ENCODE results near the gene SPECC1L. TPM values are rescaled to one million over a fixed set of nuclear protein-coding genes. Genes with fewer than 3 reads are reported as not detected.
"Not testable (repeated sequence)": the region's sequence is repeated elsewhere in the genome, so short reads cannot be mapped to it uniquely, and the experiment has no call there.

The SPECC1L gene
- total RNA-seq, 4 donors from 2014 or later: 50.4 to 125 (median 68.0) TPM

- Histone ChIP-seq H3K9me3 (no peaks in the 10 kb centered on the region), H3K27ac (no peak overlapping the region), H3K4me3 (no peak overlapping the region), H3K4me1 (peaks cover 2 to 20% (median 2%) of the 10 kb centered on the region in 4 donors), H3K36me3 (no peaks in the 10 kb centered on the region), H3K27me3 (no peaks in the 10 kb centered on the region)
- in situ Hi-C loops (cut with MboI; ENCODE audit: low pct_ligation_motif_present in 1 of 4, low pct_unique_long_range_greater_than_20kb in 1 of 4, low sequenced_read_pairs in 3 of 4) (no loop called here), intact Hi-C loops (cut with DNase I; ENCODE audit: low total_unique reads) (no loop called here)
- no peak for DNase-seq
- no peak for TF ChIP-seq POLR2A (IDR thresholded peaks at IDR 0.05)
- TF ChIP-seq EP300 (IDR thresholded peaks at IDR 0.05; ENCODE audit: low read depth): no peak
- 86 to 100% methylated on average over 4 to 6 of the region's 6 CpGs for WGBS, 2 donors (ENCODE audit: low coverage in 1 of 2)
Measured at GRCh38 chr22:24240381-24240780, 30.2 kb upstream of the SPECC1L start.

- intact Hi-C loops (cut with DNase I; ENCODE audit: low total_unique reads); H3K27me3 ChIP-seq; H3K4me3 ChIP-seq; H3K9me3 ChIP-seq; DNase-seq; in situ Hi-C loops (cut with MboI; ENCODE audit: low pct_ligation_motif_present in 1 of 4, low pct_unique_long_range_greater_than_20kb in 1 of 4, low sequenced_read_pairs in 3 of 4); H3K27ac ChIP-seq; H3K36me3 ChIP-seq: not testable (repeated sequence)
- WGBS, 2 donors (ENCODE audit: low coverage in 1 of 2): 72 to 74% methylated on average over 4 to 9 of the region's 9 CpGs
- H3K4me1 ChIP-seq: peaks cover 2 to 21% (median 3%) of the 10 kb centered on the region in 4 donors
Measured at GRCh38 chr22:24240985-24241692, 29.5 kb upstream of the SPECC1L start.

GRCh38 chr22:24243417-24243816 is 27.2 kb upstream of the SPECC1L start:
- DNase-seq; H3K4me3 ChIP-seq; in situ Hi-C loops (cut with MboI; ENCODE audit: low pct_ligation_motif_present in 1 of 4, low pct_unique_long_range_greater_than_20kb in 1 of 4, low sequenced_read_pairs in 3 of 4): not testable (repeated sequence)

GRCh38 chr22:24244144-24244787 is 26.4 kb upstream of the SPECC1L start:
- intact Hi-C loops (cut with DNase I; ENCODE audit: low total_unique reads) (no loop called here), in situ Hi-C loops (cut with MboI; ENCODE audit: low pct_ligation_motif_present in 1 of 4, low pct_unique_long_range_greater_than_20kb in 1 of 4, low sequenced_read_pairs in 3 of 4) (no loop called here)
- DNase-seq: no peak
- peak overlapping the region; percentile 51 to 88 (median 76) for H3K27ac ChIP-seq
- H3K9me3 ChIP-seq: no peaks in the 10 kb centered on the region
- no peaks in the 10 kb centered on the region for H3K27me3 ChIP-seq
- peak overlapping the region in 3 of 4 donors; percentile 12 to 22 (median 15) for H3K4me3 ChIP-seq
- no peaks in the 10 kb centered on the region for H3K36me3 ChIP-seq
- WGBS, 2 donors (ENCODE audit: low coverage in 1 of 2): 69 to 84% methylated on average over 10 to 19 of the region's 19 CpGs
- H3K4me1 ChIP-seq: peaks cover 8 to 28% (median 9%) of the 10 kb centered on the region in 4 donors
- no peak for TF ChIP-seq POLR2A (IDR thresholded peaks at IDR 0.05)
- no peak for TF ChIP-seq CTCF (IDR thresholded peaks at IDR 0.05)
- TF ChIP-seq EP300 (IDR thresholded peaks at IDR 0.05; ENCODE audit: low read depth): no peak

More at GRCh38 chr22:24243417-24243816, 27.2 kb upstream of the SPECC1L start:
- H3K4me1 ChIP-seq: peaks cover 8 to 28% (median 9%) of the 10 kb centered on the region in 4 donors
- H3K27me3 ChIP-seq; H3K36me3 ChIP-seq; H3K9me3 ChIP-seq; intact Hi-C loops (cut with DNase I; ENCODE audit: low total_unique reads): not testable (repeated sequence)
- H3K27ac ChIP-seq: peak overlapping the region; percentile 40 to 88 (median 68)
- 71% methylated on average over 3 of the region's 3 CpGs; no CpG with 5 or more reads in 1 of the 2 donors for WGBS, 2 donors (ENCODE audit: low coverage in 1 of 2)

GRCh38 chr22:24245030-24245431 is 25.6 kb upstream of the SPECC1L start, which contains the start of gene GGT5:
GGT5 (minus strand) TSS chr22:24245082; CDS start chr22:24244725, 357 bp downstream.
- Histone ChIP-seq H3K4me1 (peaks cover 8 to 28% (median 9%) of the 10 kb centered on the region in 4 donors), H3K4me3 (peak within 1 kb of the TSS in 3 of 4 donors; percentile 12 to 22 (median 15)), H3K27ac (peak within 1 kb of the TSS; percentile 75 to 88 (median 82))
- DNase-seq; in situ Hi-C loops (cut with MboI; ENCODE audit: low pct_ligation_motif_present in 1 of 4, low pct_unique_long_range_greater_than_20kb in 1 of 4, low sequenced_read_pairs in 3 of 4); H3K9me3 ChIP-seq; H3K36me3 ChIP-seq; H3K27me3 ChIP-seq: not testable (repeated sequence)
- intact Hi-C loops (cut with DNase I; ENCODE audit: low total_unique reads): loop anchor here (5.0 kb wide), 2 partner anchors 38 to 53 kb away; no protein-coding TSS in a partner anchor
- WGBS, 2 donors (ENCODE audit: low coverage in 1 of 2): 20% methylated on average over 1 of the region's 12 CpGs; no CpG with 5 or more reads in 1 of the 2 donors
- peak in 2 of 3 donors; percentile 4 to 34 for TF ChIP-seq POLR2AphosphoS5 (IDR thresholded peaks at IDR 0.05)
